Activated naive CD4-positive, alpha-beta T cell (primary cell): Measurements from ENCODE around the gene CHAC1.
"Not testable (repeated sequence)": the region's sequence is repeated elsewhere in the genome, so short reads cannot be mapped to it uniquely, and the experiment has no call there.

ENCODE experiments used
- DNase-seq, 4 experiments: peaks; one replicate each; lab custom pipeline; 2025; lab: John Stamatoyannopoulos, UW

CHAC1 gene

GRCh38 chr15:40957041-40957555 is 3.8 kb downstream of the CHAC1 start:
- no peak for DNase-seq

DNA sequence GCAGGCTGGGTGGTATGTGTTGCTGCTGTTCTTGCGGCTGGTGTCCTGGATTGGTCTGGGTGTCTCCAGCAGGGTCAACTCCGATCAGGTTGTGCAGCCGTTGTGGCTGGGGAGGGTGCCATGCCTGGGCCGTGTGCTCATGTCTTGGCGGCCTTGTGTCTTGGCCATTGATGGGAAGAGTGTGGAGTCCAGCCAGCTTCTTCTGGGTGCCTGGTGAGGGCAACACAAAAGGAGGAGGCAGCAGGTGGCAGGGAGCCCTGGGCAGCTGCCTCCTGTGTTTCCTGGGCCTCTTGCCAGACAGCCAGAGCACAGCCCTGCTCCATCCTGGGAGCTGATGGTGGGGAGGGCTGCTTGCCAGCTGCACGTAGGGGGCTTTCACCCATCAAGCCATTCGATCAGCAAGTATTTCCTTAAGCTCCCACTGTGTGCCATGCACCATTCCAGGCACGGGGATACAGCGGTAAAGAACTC is 4.3 kb downstream of the CHAC1 start:
- DNase-seq: no peak

GRCh38 chr15:40958146-40958545 is 4.9 kb downstream of the CHAC1 start:
- DNase-seq: no peak

GRCh38 chr15:40958723-40959122 is 5.5 kb downstream of the CHAC1 start:
- no peak for DNase-seq

DNA sequence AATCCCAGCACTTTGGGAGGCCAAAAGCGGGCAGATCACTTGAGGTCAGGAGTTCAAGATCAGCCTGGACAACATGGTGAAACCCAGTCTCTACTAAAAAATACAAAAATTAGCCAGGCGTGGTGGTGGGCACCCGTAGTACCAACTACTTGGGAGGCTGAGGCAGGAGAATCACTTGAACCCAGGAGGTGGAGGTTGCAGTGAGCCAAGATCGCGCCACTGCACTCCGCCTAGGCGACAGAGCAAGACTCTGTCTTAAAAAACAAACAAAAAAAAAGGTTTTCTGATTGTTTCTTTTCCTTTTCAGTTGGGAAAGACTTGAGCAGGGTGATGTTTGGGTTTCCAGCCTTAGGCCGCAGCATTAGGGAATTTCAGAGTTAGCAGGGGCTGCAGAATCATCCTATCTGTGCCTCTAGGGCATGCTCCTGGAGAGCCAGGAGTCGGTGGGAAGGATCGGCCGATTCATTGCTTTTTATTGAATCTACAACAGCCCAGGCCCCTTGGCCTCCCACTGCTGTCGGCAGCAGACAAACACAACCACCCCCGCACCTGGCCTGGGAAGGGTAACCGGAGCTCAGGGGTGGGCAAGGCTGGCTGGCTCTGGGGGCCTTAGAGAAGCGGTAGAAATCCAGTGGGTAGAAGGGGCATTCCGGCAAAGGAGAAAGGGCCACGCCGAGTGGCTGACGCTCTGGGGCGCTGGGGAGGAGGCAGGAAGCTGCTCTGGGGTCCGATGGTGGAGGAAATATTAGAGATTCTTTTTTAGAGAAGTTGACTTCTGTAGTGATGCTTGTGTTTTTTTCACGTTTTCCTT is 6.3 kb downstream of the CHAC1 start:
- no peak for DNase-seq

GRCh38 chr15:40960151-40960885 is 7.0 kb downstream of the CHAC1 start:
- DNase-seq: no peak

DNA sequence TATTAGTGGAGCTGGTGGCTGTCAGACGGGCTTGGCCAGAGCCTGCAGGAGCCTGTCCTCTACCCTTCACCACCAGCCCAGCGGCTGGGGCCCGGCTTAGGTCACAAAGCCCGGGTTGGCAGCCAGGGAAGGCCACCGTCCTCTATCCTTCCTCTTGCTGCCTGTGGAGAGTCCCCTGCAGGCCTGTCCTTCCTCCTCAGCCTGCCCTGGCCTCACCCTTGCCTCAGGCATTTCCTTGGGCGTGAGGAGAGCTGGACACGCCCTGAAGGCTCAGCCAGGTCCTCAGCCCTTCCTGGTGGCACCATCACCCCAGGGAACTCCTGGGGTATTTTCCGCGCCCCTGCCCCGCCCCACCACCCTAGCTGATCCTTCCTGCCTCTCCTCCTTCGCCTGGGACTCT is 7.7 kb downstream of the CHAC1 start:
- no peak for DNase-seq

- not testable (repeated sequence) for DNase-seq
These were observed 8.5 kb downstream of the CHAC1 start for GRCh38 chr15:40961740-40962139.

GRCh38 chr15:40962317-40962716 is 9.0 kb downstream of the CHAC1 start:
- not testable (repeated sequence) for DNase-seq

DNA sequence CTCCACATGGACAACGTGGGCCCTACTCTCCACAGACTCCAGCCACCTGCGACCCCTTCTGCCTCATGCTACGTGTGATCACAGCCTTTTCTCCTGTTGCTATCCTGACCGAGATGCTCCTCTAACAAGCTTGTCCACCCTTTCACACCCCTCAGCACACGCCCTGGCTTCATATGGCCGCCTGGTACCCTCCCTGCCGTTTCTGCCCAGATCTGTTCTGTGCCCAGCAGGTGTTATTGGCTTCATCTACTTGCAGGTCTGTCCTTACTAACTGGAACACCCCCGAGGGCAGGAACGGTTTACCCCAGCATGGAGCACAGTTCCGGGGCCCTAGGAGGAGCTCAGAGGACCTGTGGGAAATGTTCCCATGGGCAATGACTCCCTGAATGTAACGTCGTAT is 9.9 kb downstream of the CHAC1 start:
- no peak for DNase-seq

DNA sequence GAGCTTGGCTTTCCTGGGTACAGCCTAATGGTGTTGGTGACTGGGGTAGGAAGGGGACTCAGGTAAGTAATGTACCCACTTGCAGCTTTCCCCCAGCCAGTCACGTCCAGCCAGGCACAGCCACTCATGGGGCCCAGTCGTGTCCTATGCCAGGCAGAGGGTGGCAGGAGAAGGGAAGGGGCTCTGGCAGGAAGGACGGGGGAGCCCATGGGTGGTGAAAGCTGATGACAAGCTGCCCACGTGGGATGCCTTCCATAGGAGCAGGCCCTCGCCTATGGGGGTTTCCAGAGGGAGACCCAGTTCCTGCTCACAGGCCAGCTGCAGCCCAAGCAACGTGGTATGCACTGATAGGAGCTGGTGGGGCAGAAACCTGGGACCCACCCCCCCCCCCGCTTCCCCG is 10.7 kb downstream of the CHAC1 start:
- DNase-seq: no peak

DNA sequence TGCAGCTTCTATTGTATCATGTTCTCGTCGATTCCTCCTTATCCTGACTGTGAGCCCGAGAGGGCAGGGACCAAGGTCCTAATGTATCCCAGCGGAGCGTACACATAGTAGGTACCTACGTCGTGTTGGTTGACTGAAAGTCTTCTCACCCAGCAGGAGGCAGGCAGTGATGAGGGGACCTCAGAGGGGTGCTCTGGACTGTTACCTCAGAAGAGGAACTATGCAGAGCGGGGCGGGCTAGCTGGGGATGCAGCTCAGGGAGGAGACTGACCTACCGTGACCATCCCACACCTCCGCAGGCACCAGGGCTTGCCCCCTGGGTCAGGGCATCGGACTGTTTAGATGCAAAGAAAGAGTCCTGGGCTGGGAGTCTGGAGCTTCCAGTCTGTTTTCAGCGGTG is 11.4 kb downstream of the CHAC1 start:
- DNase-seq: no peak

- DNase-seq: no peak
These were observed 15.2 kb downstream of the CHAC1 start for GRCh38 chr15:40968290-40969085.

- DNase-seq: no peak
These were observed 16.1 kb downstream of the CHAC1 start for GRCh38 chr15:40969363-40969762.

GRCh38 chr15:40974879-40975278 is 21.6 kb downstream of the CHAC1 start:
- DNase-seq: no peak

DNA sequence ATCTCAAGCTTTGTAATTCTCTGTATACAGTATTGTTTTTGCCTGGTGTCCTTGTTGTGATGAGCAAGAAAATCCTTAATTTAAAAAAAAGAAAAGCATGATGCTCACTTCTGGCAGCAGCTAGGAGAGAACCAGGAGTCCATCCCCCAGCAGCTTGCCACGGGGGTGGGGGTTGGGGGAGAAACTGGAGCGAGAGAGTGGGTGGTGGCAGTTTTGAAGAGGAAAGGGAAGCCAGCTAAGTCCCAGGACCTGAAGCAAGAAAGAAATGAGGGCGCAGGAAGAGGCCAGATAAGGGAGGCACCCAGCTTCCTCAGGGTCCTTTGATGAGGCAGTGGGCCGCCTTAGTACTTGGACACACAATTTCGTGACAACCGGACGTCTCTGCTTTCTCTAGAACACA is 23.5 kb downstream of the CHAC1 start:
- no peak for DNase-seq

DNA sequence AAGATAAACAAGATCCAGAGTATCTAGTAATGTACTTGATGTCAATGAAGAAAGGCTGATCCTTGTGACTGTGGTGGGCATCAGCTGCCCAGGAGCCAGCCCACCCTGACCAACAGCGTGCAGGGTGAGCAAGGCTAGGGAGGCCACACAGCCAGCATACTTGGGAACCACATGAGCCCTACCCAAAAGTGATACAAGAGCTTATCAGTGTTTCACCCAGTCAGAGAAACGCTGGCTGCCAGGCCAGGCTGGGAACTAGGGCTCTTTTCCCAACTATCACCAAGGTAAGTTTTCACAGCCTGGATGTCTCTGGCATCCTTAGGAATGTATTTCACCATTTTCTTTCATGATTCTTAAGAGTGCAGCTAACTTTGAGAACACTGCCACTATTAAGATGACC is 24.9 kb downstream of the CHAC1 start:
- no peak for DNase-seq

- DNase-seq: no peak
These were observed 25.3 kb downstream of the CHAC1 start for GRCh38 chr15:40978562-40978961.

GRCh38 chr15:40981186-40981585 is 27.9 kb downstream of the CHAC1 start:
- no peak for DNase-seq

DNA sequence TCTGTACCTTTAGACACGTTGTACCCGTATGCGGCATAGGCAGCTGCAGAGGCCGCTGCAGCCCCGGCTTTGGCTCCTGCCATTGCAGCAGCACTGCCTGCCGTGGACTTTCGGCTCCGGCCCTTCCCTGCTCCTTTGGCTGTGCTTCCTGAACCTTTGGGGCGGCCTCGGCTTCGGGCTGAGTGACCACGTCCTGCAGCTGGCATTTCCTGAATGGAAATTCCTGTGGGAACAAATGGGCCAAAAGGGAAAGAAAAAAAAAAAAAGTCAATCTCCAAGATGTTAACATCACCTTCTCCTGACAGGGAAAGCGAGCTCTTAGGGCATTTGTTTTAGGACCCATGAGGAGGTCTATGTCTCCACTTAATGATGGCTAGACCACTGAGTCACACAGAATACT is 29.6 kb downstream of the CHAC1 start:
- no peak for DNase-seq

GRCh38 chr15:40984406-40984805 is 31.1 kb downstream of the CHAC1 start:
- DNase-seq: no peak

- no peak for DNase-seq
These were observed 31.7 kb downstream of the CHAC1 start for GRCh38 chr15:40984964-40985363.
